Measurements from ENCODE around the gene ACTMAP.

Gene ACTMAP

DNA sequence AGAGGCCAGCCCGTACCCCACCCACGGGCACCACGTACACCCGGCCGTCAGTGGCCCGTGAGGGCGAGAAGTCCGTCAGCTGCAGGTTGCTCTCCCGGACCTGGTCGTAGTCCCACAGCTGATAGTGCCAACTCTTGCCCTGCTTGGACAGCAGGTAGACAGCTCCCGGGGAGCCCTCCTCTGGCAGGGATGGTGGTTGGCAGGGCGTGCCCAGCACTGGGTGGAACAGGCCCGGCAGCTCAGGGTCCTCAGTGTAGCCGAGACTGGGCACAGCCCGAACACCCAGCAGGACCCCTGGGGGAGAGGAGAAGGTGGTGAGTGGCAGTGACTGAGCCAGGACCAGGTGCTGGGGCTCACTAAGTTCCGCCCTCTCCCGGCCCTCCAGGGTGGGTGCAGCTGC is 7.8 kb downstream of the ACTMAP start:
- DNase-seq (ENCODE audit: low read depth in 1 of 2, low spot score in 1 of 2): no peak
- H3K4me3 ChIP-seq (replicated peaks; ENCODE audit: insufficient read depth, low read length): no peak overlapping the region
- H3K27me3 ChIP-seq (ENCODE audit: insufficient read depth, poor library complexity, severe bottlenecking): no peaks in the 10 kb centered on the region
- no peak overlapping the region for H3K27ac ChIP-seq (replicated peaks)
- TF ChIP-seq, protein P1, sequence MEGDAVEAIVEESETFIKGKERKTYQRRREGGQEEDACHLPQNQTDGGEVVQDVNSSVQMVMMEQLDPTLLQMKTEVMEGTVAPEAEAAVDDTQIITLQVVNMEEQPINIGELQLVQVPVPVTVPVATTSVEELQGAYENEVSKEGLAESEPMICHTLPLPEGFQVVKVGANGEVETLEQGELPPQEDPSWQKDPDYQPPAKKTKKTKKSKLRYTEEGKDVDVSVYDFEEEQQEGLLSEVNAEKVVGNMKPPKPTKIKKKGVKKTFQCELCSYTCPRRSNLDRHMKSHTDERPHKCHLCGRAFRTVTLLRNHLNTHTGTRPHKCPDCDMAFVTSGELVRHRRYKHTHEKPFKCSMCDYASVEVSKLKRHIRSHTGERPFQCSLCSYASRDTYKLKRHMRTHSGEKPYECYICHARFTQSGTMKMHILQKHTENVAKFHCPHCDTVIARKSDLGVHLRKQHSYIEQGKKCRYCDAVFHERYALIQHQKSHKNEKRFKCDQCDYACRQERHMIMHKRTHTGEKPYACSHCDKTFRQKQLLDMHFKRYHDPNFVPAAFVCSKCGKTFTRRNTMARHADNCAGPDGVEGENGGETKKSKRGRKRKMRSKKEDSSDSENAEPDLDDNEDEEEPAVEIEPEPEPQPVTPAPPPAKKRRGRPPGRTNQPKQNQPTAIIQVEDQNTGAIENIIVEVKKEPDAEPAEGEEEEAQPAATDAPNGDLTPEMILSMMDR (IDR thresholded peaks at IDR 0.05; ENCODE audit: insufficient read depth, low read length): no peak
- TF ChIP-seq GABPA (IDR thresholded peaks at IDR 0.05; ENCODE audit: low read depth): no peak

- H3K27me3 ChIP-seq (ENCODE audit: insufficient read depth, poor library complexity, severe bottlenecking): no peaks in the 10 kb centered on the region
- no peak overlapping the region for H3K4me3 ChIP-seq (replicated peaks; ENCODE audit: insufficient read depth, low read length)
- peak in 1 of 2 experiments; percentile 81 for DNase-seq (ENCODE audit: low read depth in 1 of 2, low spot score in 1 of 2)
- no peak for TF ChIP-seq SPI1 (IDR thresholded peaks at IDR 0.05; ENCODE audit: borderline replicate concordance, low read depth)
- TF ChIP-seq, protein P1 (IDR thresholded peaks at IDR 0.05; ENCODE audit: insufficient read depth, low read length): peak; percentile 2
- no peak overlapping the region for H3K27ac ChIP-seq (replicated peaks)
Observed at GRCh38 chr19:40741527-40742390, 8.5 kb downstream of the ACTMAP start.

DNA sequence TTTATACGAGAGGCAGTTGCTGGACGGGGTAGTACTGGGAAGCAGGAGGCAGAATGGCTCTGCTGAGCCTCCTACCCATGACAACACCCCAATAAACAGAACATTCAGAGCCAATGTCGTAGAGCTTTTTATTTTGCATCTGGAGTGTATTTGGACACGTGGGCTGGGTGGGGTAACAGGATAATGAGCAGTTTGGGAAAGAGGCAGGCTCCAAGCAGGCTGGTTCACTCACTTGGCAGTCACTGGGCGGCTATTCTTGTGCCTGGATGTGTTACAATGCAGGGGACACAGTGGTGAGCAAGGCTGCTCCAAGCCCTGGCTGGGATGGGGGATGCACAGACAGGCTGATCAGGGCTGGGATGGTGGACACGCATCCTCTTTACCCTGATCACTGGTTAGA is 9.5 kb downstream of the ACTMAP start:
- no peak for DNase-seq (ENCODE audit: low read depth in 1 of 2, low spot score in 1 of 2)
- Histone ChIP-seq H3K27me3 (ENCODE audit: insufficient read depth, poor library complexity, severe bottlenecking) (no peaks in the 10 kb centered on the region), H3K27ac (replicated peaks) (no peak overlapping the region), H3K4me3 (replicated peaks; ENCODE audit: insufficient read depth, low read length) (no peak overlapping the region)
- no peak for TF ChIP-seq GABPA (IDR thresholded peaks at IDR 0.05; ENCODE audit: low read depth)
- TF ChIP-seq POLR2AphosphoS5 (IDR thresholded peaks at IDR 0.05; ENCODE audit: low read depth): no peak
- TF ChIP-seq, protein P1 (IDR thresholded peaks at IDR 0.05; ENCODE audit: insufficient read depth, low read length): no peak
- TF ChIP-seq REST (IDR thresholded peaks at IDR 0.05; ENCODE audit: insufficient replicate concordance, low read depth): no peak
- TF ChIP-seq SPI1 (IDR thresholded peaks at IDR 0.05; ENCODE audit: borderline replicate concordance, low read depth): no peak

DNA sequence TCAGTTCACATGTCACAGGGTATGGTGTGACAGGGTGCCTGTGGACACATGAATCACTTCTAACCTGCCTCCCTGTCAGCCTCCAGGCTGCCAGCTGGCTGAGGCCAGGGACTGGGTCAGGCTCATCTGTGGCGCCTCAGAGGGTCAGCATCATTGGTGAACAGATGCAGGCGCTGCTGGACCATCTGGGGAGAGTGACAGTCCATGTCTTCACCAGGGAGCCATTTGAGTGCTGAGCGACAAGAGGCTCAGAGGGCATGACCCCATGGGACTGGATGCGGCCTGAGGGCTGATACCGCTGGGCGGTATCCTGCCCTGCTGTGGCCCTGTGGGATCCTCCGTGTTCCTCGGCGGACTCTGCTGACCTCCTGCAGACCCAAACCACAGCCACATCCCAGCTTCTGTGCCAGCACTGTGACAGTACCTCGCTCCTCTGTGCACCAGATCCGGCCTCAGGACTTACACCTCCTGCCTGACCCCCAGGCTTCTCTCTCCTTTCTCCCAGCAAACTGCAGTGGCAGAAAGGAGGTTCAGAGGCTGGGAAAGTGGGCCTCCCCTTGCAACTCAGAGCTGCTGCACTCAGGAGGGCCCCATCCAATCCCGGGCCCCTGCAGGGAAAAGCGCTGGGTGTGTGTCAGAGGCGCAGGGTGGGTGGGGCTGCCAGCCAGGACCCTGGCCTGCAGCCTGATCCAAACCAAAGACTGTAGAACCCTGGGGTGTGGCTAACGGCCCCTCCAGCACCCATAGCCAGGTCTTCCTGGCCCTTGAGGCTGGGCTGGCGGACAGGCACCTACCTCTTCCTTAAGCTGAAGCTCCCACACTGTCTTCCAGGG is 10.2 kb downstream of the ACTMAP start:
- DNase-seq (ENCODE audit: low read depth in 1 of 2, low spot score in 1 of 2): no peak
- H3K27ac ChIP-seq (replicated peaks): no peak overlapping the region

More for the DNA sequence above, 10.2 kb downstream of the ACTMAP start:
- Histone ChIP-seq H3K4me3 (replicated peaks; ENCODE audit: insufficient read depth, low read length) (no peak overlapping the region), H3K27me3 (ENCODE audit: insufficient read depth, poor library complexity, severe bottlenecking) (no peaks in the 10 kb centered on the region)
- no peak for TF ChIP-seq REST (IDR thresholded peaks at IDR 0.05; ENCODE audit: insufficient replicate concordance, low read depth)
- TF ChIP-seq, protein P1 (IDR thresholded peaks at IDR 0.05; ENCODE audit: insufficient read depth, low read length): no peak
- no peak for TF ChIP-seq POLR2AphosphoS5 (IDR thresholded peaks at IDR 0.05; ENCODE audit: low read depth)
- no peak for TF ChIP-seq GABPA (IDR thresholded peaks at IDR 0.05; ENCODE audit: low read depth)
- no peak for TF ChIP-seq SPI1 (IDR thresholded peaks at IDR 0.05; ENCODE audit: borderline replicate concordance, low read depth)
